Ammon's horn (tissue), 1 donor: Measurements from ENCODE around the gene DHODH.
"Not testable (repeated sequence)": the region's sequence is repeated elsewhere in the genome, so short reads cannot be mapped to it uniquely, and the experiment has no call there.

ENCODE experiments used
- DNase-seq: peaks from one replicate; pipeline ENCODE4 v3.0.0-alpha.2; 2016; ENCODE audit warnings: low spot score

Gene DHODH

DNA sequence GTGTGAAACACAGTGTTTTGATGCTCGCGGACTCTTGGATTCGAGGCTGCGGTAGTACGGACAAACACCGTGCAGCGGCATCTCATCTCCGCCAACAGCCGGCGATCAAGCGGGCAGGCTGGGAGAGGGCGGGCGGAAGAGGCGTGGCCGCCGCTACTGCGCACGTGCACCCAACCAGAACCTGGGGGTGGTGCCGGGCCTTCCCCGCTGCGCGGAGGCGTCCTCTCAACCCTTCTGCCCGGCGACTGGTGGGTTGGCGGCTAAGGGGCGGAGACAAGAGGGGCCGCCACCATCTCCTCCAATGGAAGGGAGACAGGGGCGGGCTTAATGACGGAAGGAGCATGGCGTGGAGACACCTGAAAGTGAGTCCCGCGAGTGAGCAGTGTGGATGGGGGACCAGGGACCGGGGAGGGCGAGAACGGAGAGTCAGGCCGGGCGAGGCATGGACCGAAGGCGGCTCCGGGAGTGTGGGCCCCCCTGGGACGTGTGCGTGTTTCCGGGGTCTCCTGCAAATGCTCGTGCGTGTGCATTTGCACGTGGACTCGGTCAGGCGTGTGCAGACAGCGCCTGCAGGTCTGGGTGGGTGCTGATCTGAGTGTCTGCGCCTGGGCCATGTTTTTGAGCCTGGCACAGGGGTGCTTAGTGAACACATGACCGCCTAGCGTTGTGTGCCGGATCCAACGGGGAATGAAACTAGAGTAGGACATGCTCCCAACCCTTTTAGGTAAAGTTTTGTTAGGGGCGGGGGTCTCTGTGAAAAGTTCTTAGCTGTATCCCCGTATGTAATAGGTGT lies at the start of gene DHODH:
DHODH (plus strand) TSS at position 321 of the 793 bp plus-strand sequence; CDS start at position 342, 21 bp downstream.
- DNase-seq: peak; percentile 99

DNA sequence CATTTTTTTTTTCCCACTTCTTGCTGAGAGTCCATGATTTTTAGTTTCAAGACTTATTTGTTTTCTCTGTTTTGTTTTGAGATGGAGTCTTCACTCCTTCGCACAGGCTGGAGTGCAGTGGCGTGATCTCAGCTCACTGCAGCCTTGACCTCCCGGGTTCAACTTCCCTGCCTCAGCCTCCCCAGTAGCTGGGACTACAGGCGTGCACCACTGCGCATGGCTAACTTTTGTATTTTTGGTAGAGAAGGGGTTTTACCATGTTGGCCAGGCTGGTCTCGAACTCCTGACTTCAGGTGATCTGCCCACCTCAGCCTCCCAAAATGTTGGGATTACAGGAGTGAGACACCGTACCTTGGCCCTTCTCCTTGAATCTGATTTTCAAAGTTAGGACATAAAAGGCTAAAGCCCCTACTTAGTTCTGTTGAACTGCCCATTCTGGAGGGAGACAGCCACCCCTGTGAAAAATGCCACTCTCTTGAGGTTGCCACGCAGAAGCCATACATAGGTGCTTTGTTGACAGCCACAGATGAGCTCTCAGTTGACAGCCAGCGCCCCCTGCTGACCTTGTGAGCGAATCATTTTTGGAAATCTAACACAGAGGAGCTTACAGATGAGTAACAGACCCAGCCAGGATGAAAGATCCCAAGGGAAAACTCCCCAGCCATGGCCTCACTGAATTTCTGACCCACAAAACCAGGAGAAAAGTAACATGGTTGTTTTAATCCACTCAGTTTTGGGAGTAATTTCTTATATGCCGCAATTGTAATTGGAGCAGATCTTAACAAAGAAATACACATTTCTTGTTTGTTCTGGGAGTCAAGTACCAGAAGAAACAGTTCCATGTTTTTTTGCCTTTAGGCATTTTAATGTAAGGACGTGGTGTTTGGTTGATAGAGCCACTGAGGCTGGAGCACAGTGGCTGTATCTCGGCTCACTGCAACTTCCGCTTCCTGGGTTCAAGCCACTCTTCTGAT lies 47.2 kb upstream of the DHODH start:
- DNase-seq: peak; percentile 95

DNA sequence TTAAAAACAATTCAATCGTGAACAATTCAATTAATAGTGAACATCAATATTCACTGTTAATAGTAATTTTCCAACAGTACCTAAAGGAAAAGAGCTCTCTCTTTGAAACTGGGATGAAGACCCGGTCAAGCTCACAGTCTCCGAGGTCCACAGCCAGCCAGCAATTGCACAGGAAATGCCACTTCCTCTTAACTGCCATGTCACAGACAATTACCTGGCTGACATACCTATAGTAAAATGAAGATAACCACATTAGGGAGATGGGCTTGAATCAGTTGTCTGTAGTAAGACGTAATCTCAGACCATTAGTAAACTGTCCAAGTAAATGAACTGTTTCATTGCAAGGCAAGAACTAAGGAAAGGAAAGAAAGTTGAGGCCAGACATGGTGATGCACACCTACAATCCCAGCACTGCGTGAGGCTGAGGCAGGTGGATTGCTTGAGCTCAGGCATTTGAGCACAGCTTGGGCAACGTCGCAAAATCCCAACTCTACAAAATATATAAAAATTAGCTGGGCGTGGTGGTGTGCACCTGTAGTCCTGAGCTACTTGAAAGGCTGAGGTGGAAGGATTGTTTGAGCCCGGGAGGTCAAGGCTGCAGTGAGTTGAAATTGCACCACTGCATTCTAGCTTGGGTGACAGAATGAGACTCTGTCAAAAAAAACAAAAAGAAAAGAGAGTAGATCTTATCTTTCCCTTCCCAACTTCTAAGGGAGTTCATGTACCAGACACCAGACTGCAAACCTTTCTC lies 45.2 kb upstream of the DHODH start:
- DNase-seq: no peak

GRCh38 chr16:71965223-71965622 lies 43.3 kb upstream of the DHODH start:
- no peak for DNase-seq

DNA sequence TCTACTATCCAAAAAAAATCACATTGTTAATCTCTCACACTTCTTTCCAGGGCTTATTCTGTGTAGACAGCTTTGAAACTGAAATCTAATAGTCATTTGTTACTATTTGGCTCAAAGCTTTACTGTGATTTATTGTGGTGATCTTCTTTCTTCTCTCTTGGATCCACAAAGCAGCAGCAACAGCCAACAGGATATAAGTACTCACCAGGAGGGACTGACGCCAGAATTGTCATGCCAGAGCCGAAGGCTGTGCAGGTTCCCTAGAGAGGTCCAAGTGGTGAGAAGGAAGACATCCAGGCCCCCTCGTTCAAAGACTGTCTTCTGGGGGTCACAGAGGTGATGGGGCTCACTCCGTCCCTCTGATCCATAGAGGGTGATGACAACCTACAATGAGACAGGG lies 41.6 kb upstream of the DHODH start:
- DNase-seq: no peak

DNA sequence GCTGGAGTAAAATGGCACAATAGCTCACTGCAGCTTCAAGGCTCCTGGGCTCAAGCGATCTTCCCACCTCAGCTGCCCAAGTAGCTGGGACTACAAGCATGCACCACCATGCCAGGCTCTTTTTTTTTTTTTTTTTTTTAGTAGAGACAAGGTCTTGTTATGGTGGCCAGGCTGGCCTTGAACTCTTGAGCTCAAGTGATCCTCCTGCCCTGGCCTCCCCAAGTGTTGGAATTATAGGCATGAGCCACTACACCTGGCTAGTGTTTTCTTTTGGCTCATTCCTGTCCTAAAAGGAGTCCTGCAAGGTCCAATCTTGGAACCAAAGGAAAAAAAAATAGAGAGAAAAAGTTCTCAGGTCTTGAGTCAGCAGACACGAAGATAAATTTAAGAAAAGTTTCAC lies 39.2 kb upstream of the DHODH start:
- DNase-seq: no peak

DNA sequence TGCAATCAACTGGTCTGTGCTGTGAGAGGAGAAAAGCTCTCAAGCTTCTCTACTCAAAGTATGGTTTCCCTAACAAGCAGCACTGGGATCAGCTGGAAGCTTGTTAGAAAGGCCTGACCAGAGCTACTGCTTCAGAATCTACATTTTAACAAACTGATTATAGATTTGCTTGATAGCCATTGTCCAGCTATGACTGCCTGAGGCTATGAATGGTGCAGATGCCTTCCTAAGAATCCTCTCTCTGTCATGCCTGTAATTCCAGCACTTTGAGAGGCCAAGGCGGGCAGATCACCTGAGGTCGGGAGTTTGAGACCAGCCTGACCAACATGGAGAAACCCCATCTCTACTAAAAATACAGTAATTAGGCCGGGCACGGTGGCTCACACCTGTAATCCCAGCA lies 37.0 kb upstream of the DHODH start:
- DNase-seq: no peak

- no peak for DNase-seq
Observed at GRCh38 chr16:71972356-71972755, 36.2 kb upstream of the DHODH start.

DNA sequence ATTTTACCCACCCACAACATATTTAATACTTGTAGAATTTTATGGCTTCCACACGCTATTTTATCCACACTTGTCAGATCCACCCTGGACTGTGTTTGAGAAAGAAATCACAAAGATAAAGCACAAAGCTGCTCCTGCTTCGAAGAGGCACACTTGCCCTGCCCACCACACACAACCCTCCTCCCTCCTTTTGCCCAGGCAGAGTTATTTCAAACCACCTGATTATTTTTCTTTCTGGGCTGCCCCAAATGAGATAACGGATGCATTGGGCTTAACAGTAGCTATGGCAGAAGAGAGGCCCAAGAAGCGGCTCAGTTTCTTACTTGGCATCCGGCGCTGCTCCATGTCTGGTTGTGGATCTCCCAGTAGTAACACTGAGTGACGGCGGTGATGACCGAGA lies 35.5 kb upstream of the DHODH start:
- no peak for DNase-seq

DNA sequence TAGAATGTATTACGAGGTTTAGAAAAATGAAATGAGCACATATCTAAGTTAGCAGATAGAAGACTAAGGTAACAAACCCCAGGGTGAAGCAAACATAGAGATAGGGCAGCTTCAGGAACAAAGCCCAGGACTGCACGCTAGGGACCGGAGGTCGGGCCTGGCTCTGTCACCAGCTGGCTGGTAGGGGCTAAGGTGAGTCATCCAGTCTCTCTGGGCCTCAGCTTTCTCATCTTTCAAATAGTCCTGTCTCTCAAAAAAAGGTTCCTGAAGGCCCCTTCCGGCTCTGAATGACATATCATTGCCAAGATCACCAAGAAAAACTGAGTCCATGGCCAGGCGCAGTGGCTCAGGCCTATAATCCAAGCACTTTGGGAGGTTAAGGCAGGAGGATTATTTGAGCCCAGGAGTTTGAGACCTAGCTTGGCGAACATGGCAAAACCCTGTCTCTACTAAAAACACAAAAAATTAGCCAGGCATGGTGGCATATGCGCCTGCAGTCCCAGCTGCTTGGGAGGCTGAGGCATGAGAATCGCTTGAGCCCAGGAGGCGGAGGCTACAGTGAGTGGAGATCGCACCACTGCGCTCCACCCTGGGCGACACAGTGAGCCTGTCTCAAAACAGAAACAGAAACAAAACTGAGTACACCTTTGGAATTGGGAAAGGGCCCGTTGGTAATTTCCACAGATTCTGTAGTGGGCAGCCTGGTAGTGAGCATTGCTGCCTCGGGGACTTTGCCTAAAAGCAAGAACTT lies 34.3 kb upstream of the DHODH start:
- DNase-seq: no peak

DNA sequence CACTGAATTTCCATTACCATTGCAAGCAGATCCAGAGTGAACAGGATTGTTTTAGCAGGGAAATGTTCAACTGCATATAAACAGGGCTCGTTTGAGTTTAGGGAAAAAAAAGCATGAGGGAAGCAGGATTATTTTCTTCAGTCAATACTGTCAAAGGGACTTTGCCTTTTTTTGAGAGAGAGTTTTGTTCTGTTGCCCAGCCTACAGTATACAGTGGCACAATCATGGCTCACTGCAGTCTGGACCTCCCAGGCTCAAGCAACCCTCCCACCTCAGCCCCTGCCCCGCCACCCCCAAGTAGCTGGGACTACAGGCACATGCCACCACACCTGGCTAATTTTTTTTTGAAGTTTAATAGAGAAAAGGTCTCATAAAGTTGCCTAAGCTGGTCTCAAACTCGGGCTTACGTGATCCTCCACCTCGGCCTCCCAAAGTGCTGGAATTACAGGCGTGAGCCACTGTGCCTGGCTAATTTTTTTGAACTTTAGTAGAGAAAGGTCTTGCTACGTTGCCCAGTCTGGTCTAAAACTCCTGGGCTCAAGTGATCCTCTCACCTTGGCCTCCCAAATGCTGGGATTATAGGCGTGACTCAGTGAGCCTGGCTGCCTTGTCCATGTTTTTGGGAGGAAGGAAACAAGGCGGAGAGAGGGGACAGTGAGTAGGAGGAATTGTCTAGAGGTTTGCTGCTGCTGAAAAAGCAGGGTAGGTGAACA lies 23.1 kb upstream of the DHODH start:
- DNase-seq: no peak

GRCh38 chr16:71986131-71986530 lies 22.4 kb upstream of the DHODH start:
- no peak for DNase-seq

GRCh38 chr16:71995038-71995437 lies 13.5 kb upstream of the DHODH start:
- DNase-seq: no peak

DNA sequence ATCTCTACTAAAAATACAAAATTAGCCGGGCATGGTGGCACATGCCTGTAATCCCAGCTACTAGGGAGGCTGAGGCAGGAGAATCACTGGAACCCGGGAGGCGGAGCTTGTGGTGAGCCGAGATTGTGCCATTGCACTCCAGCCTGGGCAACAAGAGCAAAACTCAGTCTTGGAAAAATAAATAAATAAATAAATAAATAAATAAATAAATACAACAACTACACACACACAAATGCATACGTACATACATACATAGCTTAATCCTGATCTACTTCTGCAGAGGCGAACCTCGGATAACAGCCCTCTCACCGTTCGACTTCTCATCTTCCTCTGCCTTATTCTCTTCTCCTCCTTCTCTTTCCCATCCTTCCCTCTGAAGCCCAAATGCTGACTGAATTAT lies 11.0 kb upstream of the DHODH start:
- not testable (repeated sequence) for DNase-seq

DNA sequence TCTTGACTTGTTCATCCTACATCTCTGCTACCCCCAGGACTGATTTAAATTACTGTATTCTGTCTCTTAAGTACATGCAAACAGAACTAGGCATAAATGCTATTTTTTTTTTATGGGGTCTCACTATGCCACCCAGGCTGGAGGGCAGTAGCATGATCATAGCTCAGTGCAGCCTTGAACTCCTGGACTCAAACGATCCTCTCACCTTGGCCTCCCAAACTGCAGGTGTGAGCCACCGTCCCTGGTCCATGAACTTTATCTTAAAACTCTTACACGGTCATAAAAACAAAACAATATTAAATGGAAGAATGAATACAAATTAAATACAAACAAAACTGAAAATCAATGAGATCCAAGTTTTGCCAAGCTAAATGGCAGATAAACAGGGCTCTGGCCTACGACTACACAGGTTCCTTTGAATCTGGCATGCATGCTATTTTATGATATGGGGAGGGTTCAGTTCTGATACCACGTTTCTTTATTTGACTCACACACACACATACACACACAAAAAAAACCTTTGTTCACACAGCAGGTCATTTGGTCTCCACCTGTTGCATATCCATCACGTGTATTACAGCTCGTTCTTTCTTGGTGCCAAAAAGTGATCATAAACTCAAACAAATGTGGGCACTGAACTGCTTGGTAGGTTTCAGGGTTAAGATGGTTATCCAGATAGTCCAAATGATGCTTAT lies 7.2 kb upstream of the DHODH start:
- DNase-seq: no peak

- DNase-seq: no peak
Observed at GRCh38 chr16:72002619-72003018, 5.9 kb upstream of the DHODH start.

- not testable (repeated sequence) for DNase-seq
Observed at GRCh38 chr16:72008065-72008423, 500 bp upstream of the DHODH start.

- DNase-seq: no peak
Observed at GRCh38 chr16:72009779-72010178, 1.2 kb downstream of the DHODH start.

DNA sequence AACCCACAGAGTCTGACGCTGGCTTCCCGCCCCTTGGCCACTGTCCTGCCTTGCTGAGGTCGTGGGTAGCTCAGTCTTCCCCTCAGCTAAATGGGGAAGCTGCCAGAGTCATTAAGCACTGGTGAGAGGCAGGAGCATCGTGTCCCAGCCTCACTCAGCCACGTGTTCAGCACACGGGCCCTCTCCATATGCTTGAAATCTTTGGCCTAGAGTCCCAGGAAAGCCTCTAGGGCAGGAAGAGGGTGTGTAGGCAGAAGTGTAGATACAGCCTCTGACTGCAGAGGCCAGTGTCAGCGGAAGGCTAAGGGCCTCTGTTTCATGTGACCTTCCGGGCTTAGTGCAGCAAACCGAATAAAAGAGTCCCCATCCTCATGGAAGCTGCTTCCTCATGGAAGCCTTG lies 4.1 kb downstream of the DHODH start:
- no peak for DNase-seq

- DNase-seq: no peak
Observed at GRCh38 chr16:72013389-72013788, 4.8 kb downstream of the DHODH start.
